Measurements from ENCODE around the gene CHMP2A.

Gene CHMP2A

GRCh38 chr19:58522709-58523108 is 32.2 kb downstream of the CHMP2A start:
- H3K4me3 ChIP-seq (ENCODE audit: low read depth, low read length): no peak overlapping the region
- TF ChIP-seq, protein P1, sequence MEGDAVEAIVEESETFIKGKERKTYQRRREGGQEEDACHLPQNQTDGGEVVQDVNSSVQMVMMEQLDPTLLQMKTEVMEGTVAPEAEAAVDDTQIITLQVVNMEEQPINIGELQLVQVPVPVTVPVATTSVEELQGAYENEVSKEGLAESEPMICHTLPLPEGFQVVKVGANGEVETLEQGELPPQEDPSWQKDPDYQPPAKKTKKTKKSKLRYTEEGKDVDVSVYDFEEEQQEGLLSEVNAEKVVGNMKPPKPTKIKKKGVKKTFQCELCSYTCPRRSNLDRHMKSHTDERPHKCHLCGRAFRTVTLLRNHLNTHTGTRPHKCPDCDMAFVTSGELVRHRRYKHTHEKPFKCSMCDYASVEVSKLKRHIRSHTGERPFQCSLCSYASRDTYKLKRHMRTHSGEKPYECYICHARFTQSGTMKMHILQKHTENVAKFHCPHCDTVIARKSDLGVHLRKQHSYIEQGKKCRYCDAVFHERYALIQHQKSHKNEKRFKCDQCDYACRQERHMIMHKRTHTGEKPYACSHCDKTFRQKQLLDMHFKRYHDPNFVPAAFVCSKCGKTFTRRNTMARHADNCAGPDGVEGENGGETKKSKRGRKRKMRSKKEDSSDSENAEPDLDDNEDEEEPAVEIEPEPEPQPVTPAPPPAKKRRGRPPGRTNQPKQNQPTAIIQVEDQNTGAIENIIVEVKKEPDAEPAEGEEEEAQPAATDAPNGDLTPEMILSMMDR (IDR thresholded peaks at IDR 0.05; ENCODE audit: low read depth, low read length, missing control alignments): no peak
- no peak for DNase-seq
- H3K27ac ChIP-seq: no peak overlapping the region
- no peaks in the 10 kb centered on the region for H3K36me3 ChIP-seq (replicated peaks)
- H3K27me3 ChIP-seq (replicated peaks): no peaks in the 10 kb centered on the region
- in situ Hi-C loops (cut with HindIII; ENCODE audit: low pct_ligation_motif_present, low sequenced_read_pairs): no loop called here

DNA sequence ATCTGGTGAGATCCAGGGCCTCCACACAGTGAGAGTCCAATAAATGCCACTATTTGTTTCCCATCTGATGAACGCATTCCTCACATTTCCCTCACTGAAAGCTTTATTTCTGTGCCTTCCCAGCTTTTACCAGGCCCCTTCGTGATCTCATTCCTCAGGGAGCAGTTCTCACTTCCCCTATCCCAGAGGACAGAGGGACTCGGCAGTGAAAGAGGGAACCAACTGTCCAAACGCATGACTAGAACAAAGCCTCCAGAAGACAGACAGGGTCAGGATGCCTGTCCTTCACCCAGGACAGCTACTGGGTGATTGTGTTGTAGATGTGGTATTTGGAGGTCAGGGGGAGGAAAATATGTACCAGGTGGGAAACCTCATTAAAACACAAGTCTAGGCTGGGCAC is 33.3 kb downstream of the CHMP2A start:
- H3K4me3 ChIP-seq (ENCODE audit: low read depth, low read length): no peak overlapping the region
- no peak overlapping the region for H3K27ac ChIP-seq
- no peaks in the 10 kb centered on the region for H3K27me3 ChIP-seq (replicated peaks)
- DNase-seq: no peak
- in situ Hi-C loops (cut with HindIII; ENCODE audit: low pct_ligation_motif_present, low sequenced_read_pairs): no loop called here
- TF ChIP-seq, protein P1 (IDR thresholded peaks at IDR 0.05; ENCODE audit: low read depth, low read length, missing control alignments): no peak
- peaks cover 8% of the 10 kb centered on the region for H3K36me3 ChIP-seq (replicated peaks)

DNA sequence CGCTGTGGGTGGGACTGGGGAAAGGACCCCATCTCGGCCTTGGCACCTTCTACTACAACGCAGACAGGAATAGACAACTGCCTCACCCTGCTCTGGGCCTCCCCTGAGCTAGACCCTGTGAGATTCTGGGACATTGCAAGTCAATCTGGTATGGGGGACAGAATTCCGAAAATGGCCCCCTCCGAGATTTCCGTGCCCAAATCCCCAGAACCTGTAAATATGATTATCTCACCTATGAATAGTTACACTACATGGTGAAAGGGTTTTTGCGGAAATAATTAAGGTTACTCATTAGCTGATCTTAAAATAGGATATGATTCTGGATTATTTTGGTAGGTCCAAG is 34.7 kb downstream of the CHMP2A start:
- TF ChIP-seq, protein P1 (IDR thresholded peaks at IDR 0.05; ENCODE audit: low read depth, low read length, missing control alignments): no peak
- peak overlapping the region; percentile 89 for H3K27ac ChIP-seq
- peak overlapping the region; percentile 88 for H3K4me3 ChIP-seq (ENCODE audit: low read depth, low read length)
- DNase-seq: no peak
- H3K27me3 ChIP-seq (replicated peaks): no peaks in the 10 kb centered on the region
- peaks cover 15% of the 10 kb centered on the region for H3K36me3 ChIP-seq (replicated peaks)
- in situ Hi-C loops (cut with HindIII; ENCODE audit: low pct_ligation_motif_present, low sequenced_read_pairs): no loop called here

GRCh38 chr19:58519355-58520256 is 35.3 kb downstream of the CHMP2A start, which contains the start of gene ZBTB45:
Gene ZBTB45, minus strand, starts transcription at chr19:58519810. Its CDS starts 2,137 bp downstream, at chr19:58517673.
- peaks cover 15% of the 10 kb centered on the region for H3K36me3 ChIP-seq (replicated peaks)
- peak within 1 kb of the TSS; percentile 88 for H3K4me3 ChIP-seq (ENCODE audit: low read depth, low read length)
- DNase-seq: peak; percentile 93
- no peaks in the 10 kb centered on the region for H3K27me3 ChIP-seq (replicated peaks)
- TF ChIP-seq, protein P1 (IDR thresholded peaks at IDR 0.05; ENCODE audit: low read depth, low read length, missing control alignments): peak; percentile 79
- H3K27ac ChIP-seq: peak within 1 kb of the TSS; percentile 89
- in situ Hi-C loops (cut with HindIII; ENCODE audit: low pct_ligation_motif_present, low sequenced_read_pairs): no loop called here

- Histone ChIP-seq H3K36me3 (replicated peaks) (peaks cover 15% of the 10 kb centered on the region), H3K4me3 (ENCODE audit: low read depth, low read length) (peak overlapping the region; percentile 88), H3K27me3 (replicated peaks) (no peaks in the 10 kb centered on the region), H3K27ac (peak overlapping the region; percentile 89)
- TF ChIP-seq, protein P1 (IDR thresholded peaks at IDR 0.05; ENCODE audit: low read depth, low read length, missing control alignments): peak; percentile 91
- DNase-seq: peak; percentile 65
- in situ Hi-C loops (cut with HindIII; ENCODE audit: low pct_ligation_motif_present, low sequenced_read_pairs): no loop called here
Measured at GRCh38 chr19:58519087-58519354, 35.9 kb downstream of the CHMP2A start.

All from brain microvascular endothelial cell (primary cell).